Measurements from ENCODE around the gene SLC27A4.

The SLC27A4 gene

DNA sequence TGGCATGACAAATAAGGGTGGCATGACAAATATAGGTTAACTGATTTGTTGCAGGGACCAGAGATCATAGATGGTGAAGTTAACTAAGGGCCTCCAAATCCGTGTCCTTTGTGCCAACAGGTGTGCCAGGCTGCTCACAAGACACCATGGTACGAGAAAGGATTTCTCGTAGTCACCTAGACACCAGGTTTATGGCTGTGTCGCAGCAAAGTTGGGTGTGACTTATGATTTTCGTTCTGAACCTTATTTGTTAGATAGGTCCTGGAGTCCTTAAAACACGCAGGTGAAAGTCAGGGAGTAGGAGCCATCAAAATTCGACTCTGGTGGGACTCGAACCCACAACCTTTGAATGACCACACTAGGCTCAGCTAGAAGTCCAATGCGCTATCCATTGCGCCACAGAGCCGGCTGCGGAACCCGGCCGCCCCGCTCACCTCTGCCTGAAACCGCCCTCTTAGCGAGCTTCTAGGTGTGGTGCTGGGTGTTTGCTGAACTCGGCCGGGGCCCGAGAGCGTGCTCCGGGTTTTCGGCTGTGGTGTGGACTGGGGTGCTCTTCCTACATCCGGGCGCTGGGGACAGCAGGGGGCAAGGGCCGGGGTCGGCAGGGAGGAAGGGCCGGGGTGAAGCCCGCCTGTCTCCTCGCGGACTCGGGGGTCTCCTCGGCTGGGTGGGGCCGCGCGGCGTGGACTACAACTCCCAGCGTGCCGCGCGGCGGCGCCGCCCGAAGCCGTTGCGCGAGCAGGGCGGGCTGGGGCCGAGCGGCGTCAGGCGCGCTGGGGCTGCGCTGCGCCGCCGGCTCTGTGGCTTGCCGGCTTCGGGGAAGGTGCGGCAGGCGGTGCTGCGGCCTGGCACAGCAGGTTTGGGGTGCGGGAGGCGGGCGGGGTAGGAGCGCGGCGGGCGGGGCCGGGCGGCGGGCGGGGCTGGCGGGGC is at the start of gene SLC27A4:
TSS of gene SLC27A4 (plus strand) at position 767 of the 930 bp plus-strand sequence. CDS start 2,606 bp downstream, outside the sequence.
- peak; percentile 82 for DNase-seq (ENCODE audit: low spot score)

- no peak for DNase-seq (ENCODE audit: low spot score)
These were observed 48.3 kb upstream of the SLC27A4 start for GRCh38 chr9:128292009-128292408.

- DNase-seq (ENCODE audit: low spot score), result no peak
These were observed 47.2 kb upstream of the SLC27A4 start for GRCh38 chr9:128293091-128293490.

GRCh38 chr9:128294142-128294541 is 46.2 kb upstream of the SLC27A4 start:
- DNase-seq (ENCODE audit: low spot score), result no peak

GRCh38 chr9:128296340-128297220 is 43.7 kb upstream of the SLC27A4 start:
- DNase-seq (ENCODE audit: low spot score), result no peak

DNA sequence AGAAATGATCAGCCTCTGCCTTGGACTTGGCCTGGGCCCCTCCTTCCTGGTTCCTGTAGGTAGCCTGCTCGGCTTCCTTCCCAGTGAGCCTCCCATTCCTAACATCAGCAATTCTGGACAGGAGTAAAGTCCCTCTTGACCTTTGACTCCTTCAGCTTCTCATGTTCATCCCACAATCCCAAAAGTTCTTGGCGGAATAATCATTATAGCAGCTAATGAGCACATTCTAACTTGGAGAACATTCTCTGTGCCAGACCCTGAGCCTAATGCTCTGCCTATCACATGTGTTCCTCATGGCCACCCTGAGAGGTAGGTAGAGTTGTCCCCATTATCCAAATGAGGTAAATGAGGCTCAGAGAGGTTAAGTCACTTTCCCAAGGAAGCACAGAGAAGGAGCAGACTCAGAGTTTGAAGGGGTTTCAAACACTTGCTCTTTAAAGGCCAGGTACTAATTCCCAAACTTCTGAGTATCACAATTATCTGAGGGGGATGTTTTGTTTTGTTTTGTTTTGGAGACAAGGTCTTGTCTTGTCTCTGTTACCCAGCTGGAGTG is 43.0 kb upstream of the SLC27A4 start:
- DNase-seq (ENCODE audit: low spot score), result no peak

- DNase-seq (ENCODE audit: low spot score), result no peak
These were observed 41.5 kb upstream of the SLC27A4 start for GRCh38 chr9:128298535-128299482.

DNA sequence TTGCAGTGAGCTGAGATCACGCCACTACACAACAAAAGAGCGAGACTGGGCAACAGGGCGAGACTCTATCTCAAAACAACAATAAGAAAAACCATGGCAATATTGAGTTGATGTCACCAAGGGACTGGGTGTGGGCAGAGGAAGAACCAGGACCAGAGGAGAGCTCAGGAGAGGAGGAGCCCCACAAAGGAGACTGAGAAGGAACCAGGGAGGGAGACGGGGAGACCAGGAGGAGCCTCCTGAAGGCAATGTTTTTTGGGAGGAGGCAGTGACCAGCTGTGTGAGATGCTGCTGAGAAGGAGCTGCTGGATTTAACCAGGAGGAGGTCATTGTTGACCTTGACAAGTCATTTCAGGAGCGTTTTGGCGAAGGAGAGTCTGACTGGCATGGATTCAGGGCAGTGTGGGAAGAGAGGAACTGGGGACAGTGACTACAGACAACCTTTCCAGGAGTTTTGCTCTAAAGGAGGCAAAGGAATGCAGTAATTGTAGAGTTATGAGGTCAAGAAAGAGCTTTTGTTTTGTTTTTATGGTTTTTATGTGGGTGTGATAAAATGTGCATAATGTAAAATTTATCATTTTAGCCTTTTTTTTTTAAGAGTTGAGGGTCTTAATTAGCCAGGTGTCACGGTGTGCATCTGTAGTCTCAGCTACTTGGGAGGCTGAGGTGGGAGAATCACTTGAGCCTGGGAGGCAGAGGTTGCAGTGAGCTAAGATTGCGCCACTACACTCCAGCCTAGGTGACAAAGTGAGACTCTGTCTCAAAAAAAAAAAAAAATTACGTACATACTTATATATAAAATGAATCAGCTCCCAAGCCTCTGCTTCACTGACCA is 36.0 kb upstream of the SLC27A4 start:
- DNase-seq (ENCODE audit: low spot score), result no peak

DNA sequence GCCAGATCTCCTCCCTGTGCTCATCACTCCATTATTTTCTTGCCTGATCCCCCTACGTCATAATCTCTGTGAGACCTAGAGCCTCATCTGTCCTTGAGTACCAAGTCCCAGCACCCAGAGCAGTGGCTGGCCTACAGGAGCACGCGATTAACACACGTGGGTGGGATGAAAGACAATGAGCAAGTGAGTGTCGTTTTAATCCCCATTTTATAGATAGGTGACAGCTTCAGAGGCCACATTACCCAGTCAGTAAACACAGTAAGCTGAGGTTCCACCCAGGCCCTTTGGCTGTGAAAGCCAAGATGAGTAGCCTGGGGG is 35.4 kb upstream of the SLC27A4 start:
- DNase-seq (ENCODE audit: low spot score), result no peak

DNA sequence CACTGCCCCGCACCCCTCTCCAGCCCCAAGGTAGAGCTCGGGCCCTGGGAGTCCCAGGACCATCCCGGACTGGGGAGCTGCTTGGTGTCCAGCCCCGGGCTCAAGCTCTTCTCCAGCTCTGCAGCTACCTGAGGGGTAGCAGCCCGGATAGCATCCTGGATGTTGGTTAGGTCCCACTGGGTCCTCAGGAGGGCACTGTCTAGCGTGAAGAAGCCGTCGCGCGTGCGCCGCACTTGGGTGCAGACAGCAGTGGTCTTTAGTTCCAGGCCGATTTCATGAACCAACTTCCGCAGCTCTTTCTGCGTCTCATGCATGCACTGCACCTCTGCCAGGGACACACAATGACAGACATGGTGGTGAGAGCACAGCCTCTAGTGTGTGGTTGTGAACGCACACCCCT is 30.8 kb upstream of the SLC27A4 start:
- no peak for DNase-seq (ENCODE audit: low spot score)

DNA sequence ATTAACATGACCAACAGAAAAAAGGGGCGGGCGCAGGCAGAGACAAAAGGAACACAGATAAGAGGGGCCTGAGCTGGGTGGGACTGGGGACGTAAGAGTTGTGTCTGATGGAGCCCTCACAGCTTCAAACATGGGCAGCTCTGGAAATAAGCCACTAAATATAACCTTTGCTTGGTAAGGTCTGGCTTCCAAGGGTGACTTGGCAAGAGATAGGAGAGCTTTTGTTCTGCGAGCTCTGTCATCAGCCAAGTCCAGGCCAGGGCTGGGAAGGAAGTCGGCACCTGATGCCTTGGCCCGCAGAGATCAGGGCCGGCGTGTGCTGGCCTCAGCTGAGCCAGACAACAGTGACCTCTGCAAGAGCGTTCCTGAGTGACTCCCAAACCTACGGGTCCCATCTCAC is 29.9 kb upstream of the SLC27A4 start:
- DNase-seq (ENCODE audit: low spot score), result no peak

DNA sequence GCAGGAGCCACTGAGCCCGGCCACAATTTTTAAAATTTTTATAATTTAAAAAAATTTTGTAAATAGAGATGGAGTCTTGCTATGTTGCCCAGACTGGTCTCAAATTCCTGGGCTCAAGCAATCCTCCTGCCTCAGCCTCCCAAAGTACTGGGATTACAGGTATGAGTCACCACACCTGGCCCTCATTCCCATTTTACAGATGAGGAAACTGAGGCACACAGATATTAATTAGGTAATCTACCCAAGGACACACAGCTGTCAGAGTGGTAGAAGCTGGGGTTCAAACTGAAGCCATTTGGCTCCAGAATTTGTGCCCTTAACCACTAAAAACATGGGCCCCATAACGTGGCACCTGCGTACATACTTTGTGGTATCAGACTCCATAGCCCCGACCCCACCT is 25.6 kb upstream of the SLC27A4 start:
- DNase-seq (ENCODE audit: low spot score), result no peak

DNA sequence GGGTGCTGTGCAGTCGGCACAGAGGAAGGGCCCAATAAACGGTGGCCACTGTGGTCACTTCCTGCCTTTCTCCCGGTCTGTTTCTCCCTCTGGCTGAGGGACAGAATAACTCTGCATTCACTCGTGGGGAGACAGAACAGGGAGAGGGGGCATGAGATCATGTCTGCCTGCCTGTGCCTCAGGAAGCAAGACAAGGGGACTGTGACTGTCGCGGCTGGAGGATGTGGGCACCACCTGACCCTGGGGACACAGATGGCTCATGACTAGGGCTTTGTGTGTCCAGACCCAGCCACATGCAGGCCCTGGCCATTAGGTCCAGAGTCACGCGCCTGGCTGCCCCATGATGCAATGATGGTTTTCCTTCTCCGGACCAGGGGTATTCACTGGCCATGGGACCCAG is 23.9 kb upstream of the SLC27A4 start:
- DNase-seq (ENCODE audit: low spot score), result no peak

DNA sequence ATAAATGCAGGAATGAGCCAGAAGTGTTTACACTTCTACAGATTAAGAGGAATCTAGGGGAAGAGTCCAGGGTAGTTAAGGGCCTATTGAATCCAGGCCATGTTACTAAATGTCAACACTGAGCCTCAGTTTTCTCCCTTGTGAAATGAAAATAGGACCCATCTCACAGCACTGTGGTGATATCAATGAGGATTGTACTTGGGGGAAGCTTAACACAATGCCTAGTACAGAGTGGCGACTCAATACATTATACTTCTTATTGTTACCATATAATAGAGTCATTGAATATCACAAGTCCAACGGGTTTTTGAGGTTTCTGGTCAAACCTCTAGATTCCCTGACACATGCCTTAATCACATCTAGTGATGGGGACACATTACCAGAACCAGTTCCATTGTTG is 22.7 kb upstream of the SLC27A4 start:
- DNase-seq (ENCODE audit: low spot score), result no peak

GRCh38 chr9:128321343-128321742 is 19.0 kb upstream of the SLC27A4 start:
- DNase-seq (ENCODE audit: low spot score), result no peak

- DNase-seq (ENCODE audit: low spot score), result no peak
These were observed 18.4 kb upstream of the SLC27A4 start for GRCh38 chr9:128321879-128322403.

- peak; percentile 93 for DNase-seq (ENCODE audit: low spot score)
These were observed 17.7 kb upstream of the SLC27A4 start, which contains the start of the genes COQ4 and TRUB2 for GRCh38 chr9:128322404-128323211. TSS of gene COQ4 (plus strand) at chr9:128322839. CDS start at chr9:128322859, 20 bp downstream. TSS of gene TRUB2 (minus strand) at chr9:128322447. CDS start at chr9:128322408, 39 bp downstream.

DNA sequence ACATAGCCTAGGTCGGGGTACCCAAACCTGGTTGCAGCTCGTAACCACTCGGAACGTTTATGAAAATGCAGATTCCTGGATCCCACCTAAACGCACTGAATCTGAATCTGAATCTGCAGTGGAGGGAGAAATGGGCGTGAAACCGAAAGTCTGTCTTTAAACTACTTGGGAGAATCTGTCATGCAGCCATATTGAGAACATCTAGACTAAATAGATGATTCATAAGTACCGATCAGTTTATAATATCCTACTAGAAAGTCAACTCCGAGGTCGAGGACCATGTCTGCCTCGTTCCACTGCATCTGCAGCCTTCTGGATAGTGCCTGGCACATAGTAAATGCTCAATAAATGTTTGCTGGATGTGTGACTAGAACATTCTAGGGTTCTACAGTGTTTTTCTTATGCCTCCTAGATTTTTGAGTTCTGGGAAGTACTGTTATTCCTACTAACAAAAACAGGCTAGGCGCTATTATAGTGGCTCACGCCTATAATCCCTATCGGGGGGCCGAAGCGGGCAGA is 17.1 kb upstream of the SLC27A4 start:
- DNase-seq (ENCODE audit: low spot score), result peak; percentile 33

- DNase-seq (ENCODE audit: low spot score), result no peak
These were observed 16.5 kb upstream of the SLC27A4 start for GRCh38 chr9:128323791-128324190.

Data from CD4-positive, alpha-beta T cell treated with Interleukin-15 for 4 hours (primary cell).